CD4-positive, alpha-beta T cell treated with Interleukin-4 for 4 hours (primary cell): Measurements from ENCODE around the gene UBXN1.

Source experiments
- DNase-seq: peaks from one replicate; pipeline ENCODE4 v3.0.0-alpha.2; 2020

UBXN1 gene

DNA sequence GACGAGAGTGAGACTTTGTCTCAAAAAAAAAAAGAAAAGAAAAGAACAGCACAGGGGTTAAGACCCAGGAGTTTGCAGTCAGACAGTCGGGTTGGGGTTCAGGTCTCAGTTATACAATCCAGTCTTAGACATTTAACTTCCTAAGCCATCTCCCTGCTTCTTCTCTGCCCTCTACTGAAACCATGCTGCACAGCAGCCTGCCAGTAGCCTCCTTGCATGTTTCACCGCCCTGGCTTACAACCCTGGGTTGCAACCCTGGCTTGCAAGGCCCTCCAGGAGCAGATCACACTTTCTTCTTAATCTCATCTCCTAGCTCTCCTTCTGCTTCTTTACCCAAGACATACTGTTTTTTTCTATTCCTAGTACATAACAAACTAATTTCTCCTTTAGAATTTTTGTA, 51.2 kb downstream of the UBXN1 start:
- DNase-seq: no peak
